CD14-positive monocyte (primary cell): Measurements from ENCODE around the gene TCF4. TPM values are rescaled to one million over a fixed set of nuclear protein-coding genes. Genes with fewer than 3 reads are reported as not detected.

Experiments used
- DNase-seq, 3 donors: peaks; one replicate each; pipeline ENCODE4 v3.0.0-alpha.2; 2011 to 2022
- H2AFZ ChIP-seq: 2 replicates; pipeline ENCODE4 v1.6.0; 2012; ENCODE audit warnings: mild to moderate bottlenecking, low read depth, low read length, inconsistent platforms; ENCODE audit not compliant: insufficient read depth, poor library complexity, severe bottlenecking
- H3K27ac ChIP-seq, 2 donors: 1 replicate in 1 of 2; 2 replicates in 1 of 2; pipeline ENCODE4 v1.5.1; 2012 to 2013; ENCODE audit warnings: low read length in 2 of 2, control low read depth in 1 of 2, inconsistent platforms in 1 of 2, low read depth in 1 of 2, mild to moderate bottlenecking in 1 of 2
- H3K27me3 ChIP-seq, 2 donors: one replicate each; pipeline versions ENCODE4 v1.6.0 to v1.6.1; 2011 to 2013; ENCODE audit warnings: low read length in 2 of 2; ENCODE audit not compliant: control insufficient read depth in 2 of 2, insufficient read depth in 2 of 2
- H3K36me3 ChIP-seq, 2 donors: replicated peaks in 1 of 2; 1 replicate in 1 of 2; 2 replicates in 1 of 2; pipeline versions ENCODE4 v1.5.1 to v1.6.1; 2012 to 2013; ENCODE audit warnings: low read length in 2 of 2, control low read depth in 1 of 2, inconsistent platforms in 1 of 2, mild to moderate bottlenecking in 1 of 2; ENCODE audit not compliant: insufficient read depth in 2 of 2, control insufficient read depth in 1 of 2
- H3K4me1 ChIP-seq, 2 donors: 1 replicate in 1 of 2; 2 replicates in 1 of 2; pipeline versions ENCODE4 v1.5.1 to v1.6.1; 2012 to 2013; ENCODE audit warnings: low read length in 2 of 2, control low read depth in 1 of 2, inconsistent platforms in 1 of 2, mild to moderate bottlenecking in 1 of 2, moderate library complexity in 1 of 2; ENCODE audit not compliant: insufficient read depth in 2 of 2, control insufficient read depth in 1 of 2
- H3K4me2 ChIP-seq: replicated peaks from 2 replicates; pipeline ENCODE3; 2012; ENCODE audit warnings: low read length, moderate library complexity, mild to moderate bottlenecking; ENCODE audit not compliant: poor library complexity, severe bottlenecking; ENCODE audit errors: extremely low read depth
- H3K4me3 ChIP-seq, 3 experiments: fragments of 200-600 bp in 1 of 3; sonication (generic) in 1 of 3; replicated peaks in 1 of 3; 1 replicate in 2 of 3; 2 replicates in 1 of 3; pipeline ENCODE4 v1.5.1; 2011 to 2013; ENCODE audit warnings: low read length in 3 of 3, mild to moderate bottlenecking in 3 of 3, control low read depth in 2 of 3, low read depth in 2 of 3, inconsistent platforms in 1 of 3, moderate library complexity in 1 of 3
- H3K79me2 ChIP-seq: 2 replicates; pipeline ENCODE4 v1.6.0; 2012; ENCODE audit warnings: mild to moderate bottlenecking, control low read depth, inconsistent platforms, low read length, moderate library complexity; ENCODE audit not compliant: insufficient read depth
- H3K9ac ChIP-seq: 2 replicates; pipeline ENCODE4 v1.6.0; 2017; ENCODE audit warnings: low read length, mild to moderate bottlenecking; ENCODE audit not compliant: insufficient read depth, poor library complexity, severe bottlenecking
- H3K9me3 ChIP-seq, 2 donors: replicated peaks in 1 of 2; 1 replicate in 1 of 2; 2 replicates in 1 of 2; pipeline versions ENCODE4 v1.5.1 to v1.6.1; 2012 to 2013; ENCODE audit warnings: low read length in 2 of 2, control low read depth in 1 of 2; ENCODE audit not compliant: control insufficient read depth in 1 of 2, insufficient read depth in 1 of 2
- H4K20me1 ChIP-seq: 2 replicates; pipeline ENCODE4 v1.6.0; 2012; ENCODE audit warnings: mild to moderate bottlenecking, low read length, control low read depth, moderate library complexity; ENCODE audit not compliant: insufficient read depth
- H3K27ac Mint-ChIP-seq, 7 donors: one replicate each; pipeline ENCODE4 v1.8.0; 2020; ENCODE audit warnings: mild to moderate bottlenecking in 7 of 7, mixed read lengths in 7 of 7, moderate library complexity in 6 of 7, inconsistent platforms in 2 of 7
- H3K27me3 Mint-ChIP-seq, 3 donors: one replicate each; pipeline ENCODE4 v1.8.0; 2021 to 2022; ENCODE audit warnings: low read depth in 3 of 3, mild to moderate bottlenecking in 3 of 3, mixed read lengths in 3 of 3, moderate library complexity in 3 of 3, inconsistent platforms in 1 of 3
- H3K36me3 Mint-ChIP-seq, 2 donors: one replicate each; pipeline ENCODE4 v1.8.0; 2020; ENCODE audit warnings: mixed read lengths in 2 of 2, inconsistent platforms in 1 of 2, mild to moderate bottlenecking in 1 of 2
- H3K4me1 Mint-ChIP-seq: one replicate; pipeline ENCODE4 v1.8.0; 2020; ENCODE audit warnings: mild to moderate bottlenecking, mixed read lengths
- H3K4me3 Mint-ChIP-seq, 2 donors: one replicate each; pipeline ENCODE4 v1.8.0; 2020; ENCODE audit warnings: mild to moderate bottlenecking in 2 of 2, mixed read lengths in 2 of 2, moderate library complexity in 1 of 2
- H3K9me3 Mint-ChIP-seq, 7 donors: one replicate each; pipeline ENCODE4 v1.8.0; 2020 to 2022; ENCODE audit warnings: mixed read lengths in 7 of 7, mild to moderate bottlenecking in 6 of 7, moderate library complexity in 6 of 7, inconsistent platforms in 2 of 7
- CTCF ChIP-seq: fragments of 200-600 bp; IDR thresholded peaks from one replicate; pipeline ENCODE4 v1.8.0; 2022; ENCODE audit warnings: antibody characterized with exemption, mild to moderate bottlenecking
- WGBS: methylation state at CpG from one replicate; pipeline ENCODE4 v1.1.5; 2013; ENCODE audit warnings: missing lambda C conversion rate; ENCODE audit not compliant: insufficient coverage; 5-methylcytosine and 5-hydroxymethylcytosine counted together
- intact Hi-C, 2 donors: fragments of 100-400 bp; cut with micrococcal nuclease; formaldehyde crosslinking; loops; one replicate each; pipeline versions ENCODE4 v1.15.0 to v1.15.1; 2023
- polyA plus RNA-seq, 3 donors: library from polyadenylated mRNA; depleted of rRNA in 1 of 3; unstranded in 2 of 3; stranded (reverse) in 1 of 3; fragments of 300-500 nt in 2 of 3; fragments of >200 nt in 1 of 3; fragmentation: Illumina TruSeq in 2 of 3; gene quantifications; 1 replicate in 2 of 3; 2 replicates in 1 of 3; pipeline ENCODE4 v1.2.3, GENCODE V29; 2012 to 2021

TCF4 gene
- polyA plus RNA-seq, 3 donors, result 5.9 to 12.9 (median 10.7) TPM

- H3K4me1 Mint-ChIP-seq, result peaks cover 4% of the 10 kb centered on the region
These were observed 366.4 kb downstream of the TCF4 start for GRCh38 chr18:55221622-55222021.

GRCh38 chr18:55220523-55220922, 367.5 kb downstream of the TCF4 start:
- H3K4me3 Mint-ChIP-seq, result no peak overlapping the region
- H3K36me3 ChIP-seq, result no peaks in the 10 kb centered on the region
- no peaks in the 10 kb centered on the region for H4K20me1 ChIP-seq
- intact Hi-C loops, result no loop called here
- peaks cover 0 to 3% (median 0%) of the 10 kb centered on the region in 7 donors for H3K9me3 Mint-ChIP-seq
- H3K4me2 ChIP-seq, result no peak overlapping the region
- WGBS, result 0% methylated on average over 1 of the region's 1 CpG
- DNase-seq, result no peak
- no peak for TF ChIP-seq CTCF
- H3K27me3 Mint-ChIP-seq, result peaks cover 0 to 3% (median 2%) of the 10 kb centered on the region in 3 donors
- H3K9ac ChIP-seq, result no peak overlapping the region
- H3K27me3 ChIP-seq, result no peaks in the 10 kb centered on the region
- no peak overlapping the region for H3K27ac ChIP-seq
- H3K27ac Mint-ChIP-seq, result no peak overlapping the region
- peaks cover 4% of the 10 kb centered on the region for H3K4me1 Mint-ChIP-seq
- peaks cover 3% of the 10 kb centered on the region in 2 donors for H3K36me3 Mint-ChIP-seq
- no peaks in the 10 kb centered on the region for H3K79me2 ChIP-seq
- no peaks in the 10 kb centered on the region for H3K9me3 ChIP-seq
- no peak overlapping the region for H2AFZ ChIP-seq
- H3K4me3 ChIP-seq, result no peak overlapping the region
- H3K4me1 ChIP-seq, result no peaks in the 10 kb centered on the region

More at GRCh38 chr18:55221622-55222021, 366.4 kb downstream of the TCF4 start:
- H3K4me1 ChIP-seq, result no peaks in the 10 kb centered on the region
- no peaks in the 10 kb centered on the region for H3K79me2 ChIP-seq
- no peaks in the 10 kb centered on the region for H3K36me3 ChIP-seq
- H3K27ac Mint-ChIP-seq, result peak overlapping the region in 1 of 7 donors; percentile 16
- H4K20me1 ChIP-seq, result no peaks in the 10 kb centered on the region
- H3K27ac ChIP-seq, result no peak overlapping the region
- no peak overlapping the region for H3K9ac ChIP-seq
- peaks cover 0 to 3% (median 2%) of the 10 kb centered on the region in 3 donors for H3K27me3 Mint-ChIP-seq
- TF ChIP-seq CTCF, result no peak
- no peak overlapping the region for H3K4me3 ChIP-seq
- H3K4me3 Mint-ChIP-seq, result no peak overlapping the region
- H3K27me3 ChIP-seq, result no peaks in the 10 kb centered on the region
- H3K4me2 ChIP-seq, result no peak overlapping the region
- WGBS, result 86% methylated on average over 1 of the region's 3 CpGs
- peaks cover 4 to 6% of the 10 kb centered on the region in 2 donors for H3K36me3 Mint-ChIP-seq
- DNase-seq, result no peak
- H2AFZ ChIP-seq, result no peak overlapping the region
- peaks cover 0 to 3% (median 0%) of the 10 kb centered on the region in 7 donors for H3K9me3 Mint-ChIP-seq
- no peaks in the 10 kb centered on the region for H3K9me3 ChIP-seq
- intact Hi-C loops, result no loop called here
